ENCODE results near the gene AKAP3.

- TF ChIP-seq CTCF (IDR thresholded peaks at IDR 0.05) (no peak), POLR2A (IDR thresholded peaks at IDR 0.05) (no peak)
Measured at GRCh38 chr12:4610481-4610880, 38.4 kb downstream of the AKAP3 start.
